Parathyroid adenoma (tissue), 2 donors: ENCODE measurements around the gene LHX4.

Experiments used
- H2AFZ ChIP-seq: fragments of 300-600 bp; sonication (generic); one replicate; pipeline ENCODE4 v1.7.0; 2017; ENCODE audit warnings: antibody characterized with exemption, mild to moderate bottlenecking
- H3K27ac ChIP-seq: fragments of 300-600 bp; sonication (generic); one replicate; pipeline ENCODE4 v1.7.0; 2017
- H3K27me3 ChIP-seq: fragments of 300-600 bp; sonication (generic); one replicate; pipeline ENCODE4 v1.7.0; 2017; ENCODE audit warnings: low read length; ENCODE audit not compliant: control insufficient read depth, insufficient read depth
- H3K36me3 ChIP-seq: fragments of 300-600 bp; sonication (generic); one replicate; pipeline ENCODE4 v1.7.0; 2017; ENCODE audit warnings: low read length; ENCODE audit not compliant: control insufficient read depth, insufficient read depth
- H3K4me1 ChIP-seq: fragments of 300-600 bp; sonication (generic); one replicate; pipeline ENCODE4 v1.7.0; 2017; ENCODE audit warnings: control low read depth
- H3K4me2 ChIP-seq: fragments of 300-600 bp; sonication (generic); one replicate; pipeline ENCODE4 v1.7.0; 2017; ENCODE audit warnings: low read length
- H3K4me3 ChIP-seq: fragments of 300-600 bp; sonication (generic); one replicate; pipeline ENCODE4 v1.7.0; 2017; ENCODE audit warnings: low read depth, low read length
- H3K79me2 ChIP-seq: fragments of 300-600 bp; sonication (generic); one replicate; pipeline ENCODE4 v1.7.0; 2017; ENCODE audit warnings: control low read depth
- H3K9ac ChIP-seq: fragments of 300-600 bp; sonication (generic); one replicate; pipeline ENCODE4 v1.7.0; 2017; ENCODE audit warnings: mild to moderate bottlenecking
- H3K9me3 ChIP-seq: fragments of 300-600 bp; sonication (generic); one replicate; pipeline ENCODE4 v1.7.0; 2017; ENCODE audit warnings: low read length; ENCODE audit not compliant: control insufficient read depth
- CTCF ChIP-seq: fragments of 300-600 bp; sonication (generic); IDR thresholded peaks from one replicate; pipeline ENCODE4 v1.7.0; 2017; ENCODE audit warnings: antibody characterized with exemption, mild to moderate bottlenecking
- donor health status: primary hyperparathyroidism.

LHX4 gene

GRCh38 chr1:180288940-180289339, 58.9 kb downstream of the LHX4 start:
- H3K4me3 ChIP-seq, result no peak overlapping the region
- no peaks in the 10 kb centered on the region for H3K4me1 ChIP-seq
- H2AFZ ChIP-seq, result no peak overlapping the region
- H3K79me2 ChIP-seq, result no peaks in the 10 kb centered on the region
- no peak overlapping the region for H3K4me2 ChIP-seq
- no peak overlapping the region for H3K27ac ChIP-seq
- TF ChIP-seq CTCF, result no peak
- no peaks in the 10 kb centered on the region for H3K36me3 ChIP-seq
- no peaks in the 10 kb centered on the region for H3K9me3 ChIP-seq
- H3K27me3 ChIP-seq, result no peaks in the 10 kb centered on the region
- no peak overlapping the region for H3K9ac ChIP-seq

- Histone ChIP-seq H2AFZ (no peak overlapping the region), H3K36me3 (no peaks in the 10 kb centered on the region), H3K4me3 (no peak overlapping the region), H3K9ac (no peak overlapping the region), H3K79me2 (no peaks in the 10 kb centered on the region), H3K27me3 (no peaks in the 10 kb centered on the region), H3K9me3 (no peaks in the 10 kb centered on the region), H3K4me2 (no peak overlapping the region), H3K27ac (no peak overlapping the region), H3K4me1 (no peaks in the 10 kb centered on the region)
- TF ChIP-seq CTCF, result no peak
Measured at GRCh38 chr1:180290265-180291001, 60.4 kb downstream of the LHX4 start.

GRCh38 chr1:180291004-180291403, 60.9 kb downstream of the LHX4 start:
- H3K4me2 ChIP-seq, result no peak overlapping the region
- H2AFZ ChIP-seq, result no peak overlapping the region
- no peaks in the 10 kb centered on the region for H3K27me3 ChIP-seq
- H3K27ac ChIP-seq, result no peak overlapping the region
- H3K9ac ChIP-seq, result no peak overlapping the region
- no peak for TF ChIP-seq CTCF
- no peak overlapping the region for H3K4me3 ChIP-seq
- H3K4me1 ChIP-seq, result no peaks in the 10 kb centered on the region
- no peaks in the 10 kb centered on the region for H3K36me3 ChIP-seq
- no peaks in the 10 kb centered on the region for H3K9me3 ChIP-seq
- no peaks in the 10 kb centered on the region for H3K79me2 ChIP-seq

DNA sequence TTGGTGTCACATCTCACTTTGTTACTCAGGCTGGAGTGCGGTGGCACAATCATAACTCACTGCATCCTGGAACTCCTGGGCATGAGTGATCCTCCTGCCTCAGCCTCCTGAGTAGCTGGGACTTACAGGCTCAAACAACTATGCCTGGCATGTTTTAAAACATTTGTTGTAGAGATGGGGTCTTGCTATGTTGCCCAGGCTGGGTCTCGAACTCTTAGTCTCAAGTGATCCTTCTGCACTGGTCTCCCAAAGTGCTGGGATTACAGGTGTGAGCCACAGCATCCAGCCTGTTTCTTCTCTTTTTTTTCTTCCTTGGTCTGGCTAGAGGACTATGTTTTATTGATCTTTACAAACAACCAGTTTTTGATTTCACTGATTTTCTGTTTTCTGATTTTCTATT, 64.6 kb downstream of the LHX4 start:
- H2AFZ ChIP-seq, result no peak overlapping the region
- no peak overlapping the region for H3K27ac ChIP-seq
- no peaks in the 10 kb centered on the region for H3K9me3 ChIP-seq
- H3K27me3 ChIP-seq, result no peaks in the 10 kb centered on the region
- H3K9ac ChIP-seq, result no peak overlapping the region
- H3K36me3 ChIP-seq, result no peaks in the 10 kb centered on the region
- no peak overlapping the region for H3K4me2 ChIP-seq
- no peak for TF ChIP-seq CTCF
- H3K4me1 ChIP-seq, result no peaks in the 10 kb centered on the region
- H3K4me3 ChIP-seq, result no peak overlapping the region
- no peaks in the 10 kb centered on the region for H3K79me2 ChIP-seq

- Histone ChIP-seq H3K4me2 (no peak overlapping the region), H3K27me3 (no peaks in the 10 kb centered on the region), H3K27ac (no peak overlapping the region), H3K9me3 (no peaks in the 10 kb centered on the region), H3K4me1 (no peaks in the 10 kb centered on the region), H2AFZ (no peak overlapping the region), H3K4me3 (no peak overlapping the region), H3K36me3 (no peaks in the 10 kb centered on the region), H3K79me2 (no peaks in the 10 kb centered on the region), H3K9ac (no peak overlapping the region)
- no peak for TF ChIP-seq CTCF
Measured at GRCh38 chr1:180295999-180296398, 65.9 kb downstream of the LHX4 start.
